GM19193 (cell line): ENCODE results near the gene HABP2.

Source experiments
- POLR2A ChIP-seq: IDR thresholded peaks from 4 replicates; pipeline ENCODE4 v1.6.1; 2011; ENCODE audit not compliant: insufficient read depth, insufficient read length; ENCODE audit errors: extremely low read depth

HABP2 gene

GRCh38 chr10:113620936-113621335 is 68.1 kb downstream of the HABP2 start:
- no peak for TF ChIP-seq POLR2A

- TF ChIP-seq POLR2A = no peak
Observed at GRCh38 chr10:113621799-113622198, 68.9 kb downstream of the HABP2 start.

GRCh38 chr10:113622831-113623230 is 70.0 kb downstream of the HABP2 start:
- no peak for TF ChIP-seq POLR2A

GRCh38 chr10:113625461-113626186 is 72.8 kb downstream of the HABP2 start:
- TF ChIP-seq POLR2A = no peak

- TF ChIP-seq POLR2A = no peak
Observed at GRCh38 chr10:113626809-113627355, 74.0 kb downstream of the HABP2 start.

GRCh38 chr10:113627836-113628235 is 75.0 kb downstream of the HABP2 start:
- TF ChIP-seq POLR2A = no peak

- TF ChIP-seq POLR2A = no peak
Observed at GRCh38 chr10:113628607-113629153, 75.8 kb downstream of the HABP2 start.

- TF ChIP-seq POLR2A = no peak
Observed at GRCh38 chr10:113630929-113631533, 78.2 kb downstream of the HABP2 start.

- no peak for TF ChIP-seq POLR2A
Observed at GRCh38 chr10:113631684-113632367, 79.0 kb downstream of the HABP2 start.
